ENCODE results near the gene KIF1A.
"Not testable (repeated sequence)": the region's sequence is repeated elsewhere in the genome, so short reads cannot be mapped to it uniquely, and the experiment has no call there.

The KIF1A gene

GRCh38 chr2:240786355-240786841, 33.6 kb downstream of the KIF1A start:
- no peak for DNase-seq

- DNase-seq, result no peak
Measured at GRCh38 chr2:240785424-240786335, 34.3 kb downstream of the KIF1A start.

GRCh38 chr2:240784629-240785423, 35.2 kb downstream of the KIF1A start:
- DNase-seq, result no peak

GRCh38 chr2:240783819-240784621, 36.0 kb downstream of the KIF1A start:
- no peak for DNase-seq

- DNase-seq, result no peak
Measured at GRCh38 chr2:240782886-240783818, 36.9 kb downstream of the KIF1A start.

- no peak for DNase-seq
Measured at GRCh38 chr2:240782221-240782885, 37.7 kb downstream of the KIF1A start.

GRCh38 chr2:240781471-240782220, 38.4 kb downstream of the KIF1A start:
- DNase-seq, result no peak

- no peak for DNase-seq
Measured at GRCh38 chr2:240780023-240780700, 39.9 kb downstream of the KIF1A start.

- not testable (repeated sequence) for DNase-seq
Measured at GRCh38 chr2:240779250-240779832, 40.7 kb downstream of the KIF1A start.

GRCh38 chr2:240778426-240778825, 41.6 kb downstream of the KIF1A start:
- no peak for DNase-seq

GRCh38 chr2:240777456-240778212, 42.4 kb downstream of the KIF1A start:
- DNase-seq, result no peak

GRCh38 chr2:240775905-240776304, 44.1 kb downstream of the KIF1A start:
- no peak for DNase-seq

GRCh38 chr2:240774856-240775255, 45.2 kb downstream of the KIF1A start:
- DNase-seq, result no peak

GRCh38 chr2:240769096-240769495, 50.9 kb downstream of the KIF1A start:
- DNase-seq, result no peak

- no peak for DNase-seq
Measured at GRCh38 chr2:240768216-240768615, 51.8 kb downstream of the KIF1A start.

GRCh38 chr2:240767341-240767740, 52.7 kb downstream of the KIF1A start:
- DNase-seq, result no peak

GRCh38 chr2:240766072-240766471, 53.9 kb downstream of the KIF1A start:
- no peak for DNase-seq

GRCh38 chr2:240765007-240765406, 55.0 kb downstream of the KIF1A start:
- no peak for DNase-seq

- no peak for DNase-seq
Measured at GRCh38 chr2:240764605-240765004, 55.4 kb downstream of the KIF1A start.
